ENCODE data around the gene FAM209B. TPM values are rescaled to one million over a fixed set of nuclear protein-coding genes. Genes with fewer than 3 reads are reported as not detected.

FAM209B gene
- total RNA-seq, 2 donors from 2014 or later = not detected

DNA sequence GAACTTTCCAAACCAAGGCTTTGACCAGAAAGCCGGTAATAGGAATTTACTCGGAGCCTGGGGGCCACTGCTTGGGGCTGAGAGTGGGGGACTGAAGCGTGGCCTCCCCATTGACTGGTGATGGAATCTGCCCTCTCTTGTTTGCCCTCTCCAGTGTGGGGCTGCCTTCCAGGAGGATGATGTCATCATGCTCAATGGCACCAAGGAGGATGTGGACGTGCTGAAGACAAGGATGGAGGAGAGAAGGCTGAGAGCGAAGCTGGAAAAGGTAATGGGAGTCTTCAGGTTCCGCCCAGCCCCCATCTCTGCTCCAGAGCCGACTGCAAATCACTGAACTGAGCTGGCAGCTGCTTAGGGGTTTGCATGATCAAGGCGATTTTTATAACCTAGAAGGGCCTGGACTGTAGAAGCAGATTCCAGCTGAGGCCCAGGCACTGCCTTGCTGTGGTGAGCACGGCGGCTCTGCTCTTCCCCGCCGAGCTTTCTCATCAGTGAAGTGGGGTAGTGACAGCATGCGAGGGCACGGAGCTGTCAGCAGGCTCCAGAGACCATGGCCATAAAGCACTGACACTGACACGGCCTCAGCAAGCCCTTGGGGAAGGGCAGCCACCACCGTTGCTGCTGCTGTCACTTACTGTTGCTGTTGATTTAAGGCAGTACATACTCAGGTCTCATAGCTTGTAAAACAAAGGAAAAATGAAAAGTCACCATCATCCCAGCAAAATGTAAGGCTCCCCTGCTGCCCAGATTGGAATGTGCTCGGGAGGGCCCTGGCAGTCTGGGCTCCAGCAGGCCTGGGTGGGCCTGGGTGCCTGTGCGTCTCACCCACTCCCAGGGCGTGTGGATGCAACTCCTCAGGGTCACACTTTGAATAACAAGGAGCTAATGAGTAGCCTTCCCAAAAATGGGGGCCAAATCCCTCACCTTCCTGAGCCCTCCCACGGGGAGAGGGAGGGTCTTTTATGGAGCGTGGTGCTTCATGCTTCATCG, 19.6 kb upstream of the FAM209B start:
- WGBS, 2 donors = 91 to 94% methylated on average over 10 to 22 of the region's 22 CpGs
- ATAC-seq (no peak), DNase-seq (no peak)
- intact Hi-C loops (cut with DNase I) = no loop called here
- Histone ChIP-seq H3K4me1 (no peaks in the 10 kb centered on the region), H3K4me3 (no peak overlapping the region), H3K36me3 (replicated peaks in 1 of 2; ENCODE audit: insufficient read depth in 1 of 2, low read depth in 2 of 2) (peaks cover 11 to 13% of the 10 kb centered on the region in 2 donors), H3K27me3 (no peaks in the 10 kb centered on the region), H3K9me3 (no peaks in the 10 kb centered on the region), H3K27ac (no peak overlapping the region)
- TF ChIP-seq POLR2A (IDR thresholded peaks at IDR 0.05) (no peak), CTCF (IDR thresholded peaks at IDR 0.05) (no peak)

- no peak for TF ChIP-seq POLR2A (IDR thresholded peaks at IDR 0.05)
- TF ChIP-seq CTCF (IDR thresholded peaks at IDR 0.05) = no peak
- intact Hi-C loops (cut with DNase I) = no loop called here
- no peak for ATAC-seq
- WGBS, 2 donors = 88 to 98% methylated on average over 5 of the region's 5 CpGs
- Histone ChIP-seq H3K4me3 (no peak overlapping the region), H3K4me1 (no peaks in the 10 kb centered on the region), H3K27ac (no peak overlapping the region), H3K9me3 (peaks cover 0 to 24% (median 0%) of the 10 kb centered on the region in 3 donors), H3K36me3 (replicated peaks in 1 of 2; ENCODE audit: insufficient read depth in 1 of 2, low read depth in 2 of 2) (peaks cover 21% of the 10 kb centered on the region in 2 donors), H3K27me3 (no peaks in the 10 kb centered on the region)
- DNase-seq = no peak
Measured at GRCh38 chr20:56516631-56517030, 16.4 kb upstream of the FAM209B start.

GRCh38 chr20:56517211-56517610, 15.8 kb upstream of the FAM209B start:
- 100% methylated on average over 7 of the region's 7 CpGs for WGBS, 2 donors
- intact Hi-C loops (cut with DNase I) = no loop called here
- H3K27ac ChIP-seq = no peak overlapping the region

DNA sequence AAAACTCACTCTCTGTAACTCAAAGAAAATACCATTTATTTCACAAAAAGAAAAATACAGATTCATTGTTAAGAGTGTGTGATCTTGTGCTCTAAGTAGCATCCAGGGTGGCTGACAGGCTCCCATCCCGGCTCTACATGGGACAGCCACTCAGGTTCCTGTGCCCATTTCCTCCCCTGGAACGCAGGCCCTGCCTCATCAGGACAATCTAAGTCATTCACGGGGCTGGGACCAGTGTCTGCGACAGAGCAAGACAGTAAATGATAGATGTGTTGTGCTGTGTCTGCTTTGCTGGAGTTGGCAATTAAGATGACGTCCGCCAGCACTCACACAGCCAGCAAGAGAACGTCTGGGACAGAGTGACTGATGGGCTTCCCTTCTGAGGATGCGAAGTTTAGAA, 15.4 kb upstream of the FAM209B start:
- H3K27ac ChIP-seq = no peak overlapping the region
- no peak for ATAC-seq

More at GRCh38 chr20:56517211-56517610, 15.8 kb upstream of the FAM209B start:
- no peaks in the 10 kb centered on the region for H3K4me1 ChIP-seq
- DNase-seq = no peak
- H3K27me3 ChIP-seq = no peaks in the 10 kb centered on the region
- peaks cover 0 to 24% (median 0%) of the 10 kb centered on the region in 3 donors for H3K9me3 ChIP-seq
- H3K36me3 ChIP-seq (replicated peaks in 1 of 2; ENCODE audit: insufficient read depth in 1 of 2, low read depth in 2 of 2) = peaks cover 21% of the 10 kb centered on the region in 2 donors
- no peak overlapping the region for H3K4me3 ChIP-seq
- TF ChIP-seq POLR2A (IDR thresholded peaks at IDR 0.05) (no peak), CTCF (IDR thresholded peaks at IDR 0.05) (no peak)
- no peak for ATAC-seq

More for the DNA sequence above, 15.4 kb upstream of the FAM209B start:
- Histone ChIP-seq H3K4me3 (no peak overlapping the region), H3K36me3 (replicated peaks in 1 of 2; ENCODE audit: insufficient read depth in 1 of 2, low read depth in 2 of 2) (peaks cover 21% of the 10 kb centered on the region in 2 donors), H3K27me3 (no peaks in the 10 kb centered on the region), H3K9me3 (peaks cover 0 to 24% (median 0%) of the 10 kb centered on the region in 3 donors), H3K4me1 (no peaks in the 10 kb centered on the region)
- DNase-seq = no peak
- intact Hi-C loops (cut with DNase I) = no loop called here
- WGBS, 2 donors = 91 to 100% methylated on average over 8 of the region's 8 CpGs
- TF ChIP-seq CTCF (IDR thresholded peaks at IDR 0.05) (no peak), POLR2A (IDR thresholded peaks at IDR 0.05) (no peak)

Data from body of pancreas (tissue), 4 donors.